Panc1 (cell line): ENCODE results near the gene GOLPH3. TPM values are rescaled to one million over a fixed set of nuclear protein-coding genes. Genes with fewer than 3 reads are reported as not detected.

ENCODE experiments used
- ATAC-seq: fragments of 200-7000 bp; cut with Tn5 transposase; 2 replicates; pipeline ENCODE4 v1.9.1; 2020; ENCODE audit warnings: mild to moderate bottlenecking, moderate library complexity
- BruUV-seq: library from RNA; stranded (reverse); fragments of 400-500 nt; replicated peaks from 2 replicates; lab custom pipeline; 2021; lab: Mats Ljungman, UMichigan
- CTCF ChIA-PET: fragments of 300-600 bp; sonication (Branson Sonifier 250); formaldehyde crosslinking; loops from one replicate; lab custom pipeline; 2022; ENCODE audit warnings: antibody characterized with exemption; lab: Charles Lee
- POLR2A ChIA-PET: fragments of 300-600 bp; sonication (Branson Sonifier 250); formaldehyde crosslinking; loops from one replicate; lab custom pipeline; 2022; ENCODE audit warnings: antibody characterized with exemption; lab: Charles Lee
- DNase-seq: peaks from one replicate; pipeline ENCODE4 v3.0.0-alpha.2; 2010; ENCODE audit warnings: low read depth, low spot score
- H3K27ac ChIP-seq: 2 replicates; pipeline ENCODE4 v1.5.1; 2011; ENCODE audit warnings: mild to moderate bottlenecking, low read length, inconsistent platforms
- H3K27me3 ChIP-seq: fragments of 200-500 bp; sonication (Bioruptor generic); 2 replicates; pipeline ENCODE4 v1.6.0; 2014; ENCODE audit warnings: low read length, inconsistent platforms; ENCODE audit not compliant: control insufficient read depth, insufficient read depth
- H3K36me3 ChIP-seq: fragments of 200-500 bp; sonication (Bioruptor generic); 2 replicates; pipeline ENCODE4 v1.5.1; 2014; ENCODE audit warnings: inconsistent platforms, mild to moderate bottlenecking, low read length, moderate library complexity; ENCODE audit not compliant: control insufficient read depth, insufficient read depth
- H3K4me1 ChIP-seq: 2 replicates; pipeline ENCODE4 v1.5.1; 2011; ENCODE audit warnings: inconsistent platforms, mild to moderate bottlenecking, low read length, moderate library complexity; ENCODE audit not compliant: control insufficient read depth, insufficient read depth
- H3K4me3 ChIP-seq, 2 experiments: 2 replicates each; pipeline ENCODE4 v1.5.1; 2011 to 2012; ENCODE audit warnings: low read depth in 2 of 2, low read length in 2 of 2, mild to moderate bottlenecking in 2 of 2, inconsistent platforms in 1 of 2, moderate library complexity in 1 of 2
- H3K9me3 ChIP-seq: fragments of 200-500 bp; sonication (Bioruptor generic); 2 replicates; pipeline ENCODE4 v1.5.1; 2014; ENCODE audit warnings: low read depth, mild to moderate bottlenecking, inconsistent platforms, low read length, moderate library complexity; ENCODE audit not compliant: control insufficient read depth, insufficient read depth
- POLR2AphosphoS5 ChIP-seq: IDR thresholded peaks from 2 replicates; pipeline ENCODE4 v1.6.1; 2012; ENCODE audit warnings: mild to moderate bottlenecking, low read depth, low read length, moderate library complexity
- SIN3A ChIP-seq: IDR thresholded peaks from 2 replicates; pipeline ENCODE4 v1.6.1; 2012; ENCODE audit warnings: low read depth, mild to moderate bottlenecking, low read length, moderate library complexity, borderline replicate concordance; ENCODE audit not compliant: insufficient read depth
- TCF7L2 ChIP-seq: IDR thresholded peaks from 2 replicates; pipeline ENCODE4 v1.6.1; 2011; ENCODE audit warnings: mild to moderate bottlenecking, low read depth, low read length, inconsistent platforms
- in situ Hi-C: cut with HindIII; loops from 2 replicates; pipeline ENCODE4 v1.10.0; 2016; ENCODE audit warnings: low sequenced_read_pairs, low pct_unique_long_range_greater_than_20kb
- intact Hi-C: fragments of 100-400 bp; cut with micrococcal nuclease; formaldehyde crosslinking; loops from one replicate; pipeline ENCODE4 v1.10.0; 2022; ENCODE audit not compliant: unreplicated experiment
- total RNA-seq: library from RNA; stranded (reverse); gene quantifications from one replicate; pipeline ENCODE4 v1.2.1, GENCODE V29; 2021; ENCODE audit not compliant: unreplicated experiment
- TF ChIP-seq, protein P1 (sequence below), 2 experiments: IDR thresholded peaks; 2 replicates each; pipeline ENCODE4 v1.6.1; 2011 to 2012; ENCODE audit warnings: low read depth in 2 of 2, control low read depth in 1 of 2, low read length in 1 of 2, mild to moderate bottlenecking in 1 of 2, moderate library complexity in 1 of 2; ENCODE audit not compliant: insufficient read depth in 1 of 2
- TF ChIP-seq, protein P2 (sequence below): fragments of 450-650 bp; IDR thresholded peaks from 2 replicates; pipeline ENCODE4 v1.5.1; 2017; ENCODE audit warnings: mild to moderate bottlenecking

GOLPH3 gene
- total RNA-seq, 1 experiment from 2014 or later, result 89.7 TPM

DNA sequence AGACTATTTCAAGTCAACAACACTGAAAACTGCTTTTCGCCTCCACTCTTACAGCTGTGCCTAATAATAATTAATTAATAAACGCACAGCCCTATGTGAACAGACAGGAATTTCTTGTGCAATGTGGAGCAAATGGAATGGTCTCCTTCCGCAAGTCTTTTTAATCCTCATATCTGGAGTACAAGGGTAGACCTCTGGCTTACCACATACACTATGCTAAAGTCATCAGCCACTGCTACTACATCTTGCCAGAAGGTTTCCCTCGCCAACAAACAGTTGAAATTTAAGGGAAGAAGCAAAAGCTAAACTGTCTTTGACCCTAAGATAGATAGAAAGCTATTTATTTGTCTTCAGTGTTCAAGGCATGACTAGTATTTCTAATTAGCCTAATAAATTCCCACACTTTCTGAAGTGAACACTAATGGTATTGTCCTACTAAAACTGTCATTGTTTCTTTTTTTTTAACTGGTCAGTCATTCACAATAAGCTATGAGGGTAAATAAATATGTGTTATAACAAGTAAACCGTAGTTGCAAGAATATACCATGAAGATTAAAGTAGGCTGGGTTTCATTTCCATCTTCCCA, 63.9 kb downstream of the GOLPH3 start:
- no peaks in the 10 kb centered on the region for H3K4me1 ChIP-seq
- POLR2A ChIA-PET, result no interaction called here
- no peaks in the 10 kb centered on the region for H3K27me3 ChIP-seq
- BruUV-seq, result no TSS peak
- no peak overlapping the region for H3K4me3 ChIP-seq
- DNase-seq, result no peak
- CTCF ChIA-PET, result no interaction called here
- H3K9me3 ChIP-seq, result no peaks in the 10 kb centered on the region
- in situ Hi-C loops, result no loop called here
- peaks cover 22% of the 10 kb centered on the region for H3K36me3 ChIP-seq
- intact Hi-C loops, result no loop called here
- no peak for ATAC-seq
- H3K27ac ChIP-seq, result no peak overlapping the region
- TF ChIP-seq, protein P1, sequence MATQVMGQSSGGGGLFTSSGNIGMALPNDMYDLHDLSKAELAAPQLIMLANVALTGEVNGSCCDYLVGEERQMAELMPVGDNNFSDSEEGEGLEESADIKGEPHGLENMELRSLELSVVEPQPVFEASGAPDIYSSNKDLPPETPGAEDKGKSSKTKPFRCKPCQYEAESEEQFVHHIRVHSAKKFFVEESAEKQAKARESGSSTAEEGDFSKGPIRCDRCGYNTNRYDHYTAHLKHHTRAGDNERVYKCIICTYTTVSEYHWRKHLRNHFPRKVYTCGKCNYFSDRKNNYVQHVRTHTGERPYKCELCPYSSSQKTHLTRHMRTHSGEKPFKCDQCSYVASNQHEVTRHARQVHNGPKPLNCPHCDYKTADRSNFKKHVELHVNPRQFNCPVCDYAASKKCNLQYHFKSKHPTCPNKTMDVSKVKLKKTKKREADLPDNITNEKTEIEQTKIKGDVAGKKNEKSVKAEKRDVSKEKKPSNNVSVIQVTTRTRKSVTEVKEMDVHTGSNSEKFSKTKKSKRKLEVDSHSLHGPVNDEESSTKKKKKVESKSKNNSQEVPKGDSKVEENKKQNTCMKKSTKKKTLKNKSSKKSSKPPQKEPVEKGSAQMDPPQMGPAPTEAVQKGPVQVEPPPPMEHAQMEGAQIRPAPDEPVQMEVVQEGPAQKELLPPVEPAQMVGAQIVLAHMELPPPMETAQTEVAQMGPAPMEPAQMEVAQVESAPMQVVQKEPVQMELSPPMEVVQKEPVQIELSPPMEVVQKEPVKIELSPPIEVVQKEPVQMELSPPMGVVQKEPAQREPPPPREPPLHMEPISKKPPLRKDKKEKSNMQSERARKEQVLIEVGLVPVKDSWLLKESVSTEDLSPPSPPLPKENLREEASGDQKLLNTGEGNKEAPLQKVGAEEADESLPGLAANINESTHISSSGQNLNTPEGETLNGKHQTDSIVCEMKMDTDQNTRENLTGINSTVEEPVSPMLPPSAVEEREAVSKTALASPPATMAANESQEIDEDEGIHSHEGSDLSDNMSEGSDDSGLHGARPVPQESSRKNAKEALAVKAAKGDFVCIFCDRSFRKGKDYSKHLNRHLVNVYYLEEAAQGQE (IDR thresholded peaks at IDR 0.05; ENCODE audit: insufficient read depth in 1 of 2, low read depth in 2 of 2, low read length in 1 of 2), result no peak
- TF ChIP-seq SIN3A, result no peak
- TF ChIP-seq, protein P2, sequence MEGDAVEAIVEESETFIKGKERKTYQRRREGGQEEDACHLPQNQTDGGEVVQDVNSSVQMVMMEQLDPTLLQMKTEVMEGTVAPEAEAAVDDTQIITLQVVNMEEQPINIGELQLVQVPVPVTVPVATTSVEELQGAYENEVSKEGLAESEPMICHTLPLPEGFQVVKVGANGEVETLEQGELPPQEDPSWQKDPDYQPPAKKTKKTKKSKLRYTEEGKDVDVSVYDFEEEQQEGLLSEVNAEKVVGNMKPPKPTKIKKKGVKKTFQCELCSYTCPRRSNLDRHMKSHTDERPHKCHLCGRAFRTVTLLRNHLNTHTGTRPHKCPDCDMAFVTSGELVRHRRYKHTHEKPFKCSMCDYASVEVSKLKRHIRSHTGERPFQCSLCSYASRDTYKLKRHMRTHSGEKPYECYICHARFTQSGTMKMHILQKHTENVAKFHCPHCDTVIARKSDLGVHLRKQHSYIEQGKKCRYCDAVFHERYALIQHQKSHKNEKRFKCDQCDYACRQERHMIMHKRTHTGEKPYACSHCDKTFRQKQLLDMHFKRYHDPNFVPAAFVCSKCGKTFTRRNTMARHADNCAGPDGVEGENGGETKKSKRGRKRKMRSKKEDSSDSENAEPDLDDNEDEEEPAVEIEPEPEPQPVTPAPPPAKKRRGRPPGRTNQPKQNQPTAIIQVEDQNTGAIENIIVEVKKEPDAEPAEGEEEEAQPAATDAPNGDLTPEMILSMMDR, result no peak
- TF ChIP-seq POLR2AphosphoS5, result no peak
- TF ChIP-seq TCF7L2, result no peak

DNA sequence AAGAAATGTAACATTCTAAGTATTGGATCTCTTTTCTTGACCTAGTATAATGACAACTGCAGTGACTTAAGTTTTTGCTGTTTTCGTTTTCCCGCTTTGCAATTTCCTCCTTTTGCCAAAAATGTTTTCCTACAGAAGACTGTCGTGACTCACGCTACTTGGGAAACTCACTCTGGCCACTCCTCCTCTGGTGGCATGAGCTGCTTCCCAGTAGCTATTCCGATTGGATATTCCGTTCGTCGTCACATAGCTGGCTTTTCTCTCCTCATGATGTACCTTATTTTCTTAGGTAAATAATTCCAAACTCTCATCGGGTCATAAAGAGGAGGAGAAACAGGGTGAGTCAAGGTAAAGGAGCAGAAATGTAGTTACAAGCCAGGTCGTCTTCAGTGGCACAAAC, 64.9 kb downstream of the GOLPH3 start:
- Histone ChIP-seq H3K36me3 (peaks cover 24% of the 10 kb centered on the region), H3K4me3 (no peak overlapping the region), H3K9me3 (no peaks in the 10 kb centered on the region), H3K4me1 (no peaks in the 10 kb centered on the region), H3K27me3 (no peaks in the 10 kb centered on the region), H3K27ac (no peak overlapping the region)
- ChIA-PET POLR2A (no interaction called here), CTCF (interaction anchor here (0.5 kb wide), 1 partner anchor 244 kb away, joined by 5 read pairs; no protein-coding TSS in a partner anchor)
- in situ Hi-C loops, result no loop called here
- no peak for ATAC-seq
- no peak for TF ChIP-seq TCF7L2
- TF ChIP-seq POLR2AphosphoS5, result no peak
- TF ChIP-seq, protein P1 (IDR thresholded peaks at IDR 0.05; ENCODE audit: insufficient read depth in 1 of 2, low read depth in 2 of 2, low read length in 1 of 2), result no peak
- TF ChIP-seq, protein P2, result no peak
- TF ChIP-seq SIN3A, result no peak
- no TSS peak for BruUV-seq
- no peak for DNase-seq
- intact Hi-C loops, result no loop called here
